ENCODE results near the gene TLE7.

TLE7 gene

DNA sequence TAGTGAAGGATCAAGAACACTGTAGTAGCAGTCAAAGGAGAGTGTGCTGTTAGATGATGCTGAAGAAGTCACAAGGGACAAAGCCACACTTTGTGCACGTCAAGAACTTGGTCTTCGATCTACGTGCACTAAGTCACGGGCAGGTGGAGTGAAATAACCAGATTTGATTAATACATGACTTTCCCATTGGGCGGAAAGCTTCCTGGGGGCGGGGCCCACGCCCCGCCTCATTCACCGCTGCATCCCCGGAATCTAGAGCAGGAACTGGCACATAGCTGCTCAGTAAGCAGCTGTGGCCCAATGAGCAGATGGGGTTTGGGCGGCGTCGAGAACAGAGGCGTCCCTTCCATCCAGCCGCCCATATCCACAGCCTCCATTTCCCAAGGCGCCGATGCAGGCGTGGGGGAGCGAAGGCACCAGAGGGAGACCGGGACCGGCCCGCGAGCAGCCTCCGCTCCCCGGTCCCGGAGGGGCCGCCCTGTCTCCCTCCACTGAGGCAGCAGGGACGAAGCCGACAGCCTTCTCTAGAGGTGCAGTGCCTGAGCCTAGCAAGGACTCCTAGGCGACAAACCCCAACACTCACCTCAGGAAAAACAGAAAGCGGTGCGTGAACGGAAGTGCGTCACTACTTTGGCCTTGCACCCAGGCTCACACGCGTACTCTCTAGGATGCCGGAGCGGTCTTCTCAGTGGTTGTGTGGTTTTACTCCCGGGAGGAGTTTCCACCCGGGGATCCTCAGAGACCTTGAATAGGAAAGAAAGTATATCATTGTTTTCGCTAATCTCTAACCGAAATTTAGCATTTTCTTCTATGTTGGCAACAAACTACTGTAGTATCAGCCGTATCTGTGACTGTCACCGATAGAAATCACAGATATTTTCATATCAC, 42.4 kb upstream of the TLE7 start:
- no peak for TF ChIP-seq FOXP2 (optimal IDR thresholded peaks at IDR 0.05; ENCODE audit: borderline replicate concordance, extremely low read depth, extremely low read length, insufficient read depth)
- peak; percentile 59; the same call in 1 of the 2 replicates for TF ChIP-seq POLR2AphosphoS5 (IDR thresholded peaks at IDR 0.05; ENCODE audit: low read depth, low read length)
- TF ChIP-seq, protein P1, sequence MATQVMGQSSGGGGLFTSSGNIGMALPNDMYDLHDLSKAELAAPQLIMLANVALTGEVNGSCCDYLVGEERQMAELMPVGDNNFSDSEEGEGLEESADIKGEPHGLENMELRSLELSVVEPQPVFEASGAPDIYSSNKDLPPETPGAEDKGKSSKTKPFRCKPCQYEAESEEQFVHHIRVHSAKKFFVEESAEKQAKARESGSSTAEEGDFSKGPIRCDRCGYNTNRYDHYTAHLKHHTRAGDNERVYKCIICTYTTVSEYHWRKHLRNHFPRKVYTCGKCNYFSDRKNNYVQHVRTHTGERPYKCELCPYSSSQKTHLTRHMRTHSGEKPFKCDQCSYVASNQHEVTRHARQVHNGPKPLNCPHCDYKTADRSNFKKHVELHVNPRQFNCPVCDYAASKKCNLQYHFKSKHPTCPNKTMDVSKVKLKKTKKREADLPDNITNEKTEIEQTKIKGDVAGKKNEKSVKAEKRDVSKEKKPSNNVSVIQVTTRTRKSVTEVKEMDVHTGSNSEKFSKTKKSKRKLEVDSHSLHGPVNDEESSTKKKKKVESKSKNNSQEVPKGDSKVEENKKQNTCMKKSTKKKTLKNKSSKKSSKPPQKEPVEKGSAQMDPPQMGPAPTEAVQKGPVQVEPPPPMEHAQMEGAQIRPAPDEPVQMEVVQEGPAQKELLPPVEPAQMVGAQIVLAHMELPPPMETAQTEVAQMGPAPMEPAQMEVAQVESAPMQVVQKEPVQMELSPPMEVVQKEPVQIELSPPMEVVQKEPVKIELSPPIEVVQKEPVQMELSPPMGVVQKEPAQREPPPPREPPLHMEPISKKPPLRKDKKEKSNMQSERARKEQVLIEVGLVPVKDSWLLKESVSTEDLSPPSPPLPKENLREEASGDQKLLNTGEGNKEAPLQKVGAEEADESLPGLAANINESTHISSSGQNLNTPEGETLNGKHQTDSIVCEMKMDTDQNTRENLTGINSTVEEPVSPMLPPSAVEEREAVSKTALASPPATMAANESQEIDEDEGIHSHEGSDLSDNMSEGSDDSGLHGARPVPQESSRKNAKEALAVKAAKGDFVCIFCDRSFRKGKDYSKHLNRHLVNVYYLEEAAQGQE (IDR thresholded peaks at IDR 0.05; ENCODE audit: insufficient read depth in 1 of 2, low read depth in 2 of 2, low read length in 2 of 2), result 0 out of 4 replicates have a peak, but pooled peaks of 1 of the 2 experiments have one; percentile 6
- no peak for TF ChIP-seq SIN3A (IDR thresholded peaks at IDR 0.05; ENCODE audit: borderline replicate concordance, insufficient read depth, low read length)
- no peak for TF ChIP-seq TAF1 (IDR thresholded peaks at IDR 0.05; ENCODE audit: borderline replicate concordance, insufficient read depth, low read length)

DNA sequence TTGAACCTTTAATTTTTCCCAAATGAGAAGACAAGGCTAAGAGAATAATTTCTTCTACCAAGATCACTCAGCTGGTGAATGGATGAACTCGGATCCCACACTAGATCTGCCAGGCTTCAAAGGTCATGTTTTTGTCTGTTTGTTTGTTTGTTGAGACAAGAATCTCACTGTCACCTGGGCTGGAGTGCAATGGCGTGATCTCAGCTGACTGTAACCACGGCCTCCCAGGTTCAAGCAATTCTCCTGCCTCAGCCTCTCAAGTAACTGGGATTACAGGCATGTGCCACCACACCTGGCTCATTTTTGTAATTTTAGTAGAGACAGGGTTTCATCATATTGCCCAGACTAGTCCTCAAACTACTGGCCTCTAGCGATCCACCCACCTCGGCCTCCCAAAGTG, 40.7 kb upstream of the TLE7 start:
- TF ChIP-seq FOXP2 (optimal IDR thresholded peaks at IDR 0.05; ENCODE audit: borderline replicate concordance, extremely low read depth, extremely low read length, insufficient read depth) (no peak), SIN3A (IDR thresholded peaks at IDR 0.05; ENCODE audit: borderline replicate concordance, insufficient read depth, low read length) (no peak), POLR2AphosphoS5 (IDR thresholded peaks at IDR 0.05; ENCODE audit: low read depth, low read length) (no peak), TAF1 (IDR thresholded peaks at IDR 0.05; ENCODE audit: borderline replicate concordance, insufficient read depth, low read length) (no peak)
- TF ChIP-seq, protein P1 (IDR thresholded peaks at IDR 0.05; ENCODE audit: insufficient read depth in 1 of 2, low read depth in 2 of 2, low read length in 2 of 2), result no peak

DNA sequence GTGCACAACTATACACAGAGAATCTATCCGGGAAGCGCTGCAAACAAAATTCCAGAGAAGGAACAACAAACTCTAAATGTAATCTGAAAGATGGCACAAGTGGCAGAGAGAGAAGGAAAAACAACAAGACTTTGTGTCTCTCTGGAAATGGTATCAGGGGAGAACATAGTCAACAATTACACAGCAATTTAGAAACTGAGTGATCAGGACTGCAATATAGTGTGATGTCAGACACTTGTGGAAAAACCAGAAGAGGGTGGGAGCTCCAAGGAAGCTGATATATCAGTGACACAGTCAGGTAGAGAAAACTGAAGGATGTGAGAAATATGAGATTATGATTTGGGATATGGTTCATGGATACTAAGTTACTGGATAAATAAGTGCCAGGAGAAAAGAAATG, 39.1 kb upstream of the TLE7 start:
- TF ChIP-seq FOXP2 (optimal IDR thresholded peaks at IDR 0.05; ENCODE audit: borderline replicate concordance, extremely low read depth, extremely low read length, insufficient read depth) (no peak), POLR2AphosphoS5 (IDR thresholded peaks at IDR 0.05; ENCODE audit: low read depth, low read length) (no peak), SIN3A (IDR thresholded peaks at IDR 0.05; ENCODE audit: borderline replicate concordance, insufficient read depth, low read length) (no peak), TAF1 (IDR thresholded peaks at IDR 0.05; ENCODE audit: borderline replicate concordance, insufficient read depth, low read length) (no peak)
- TF ChIP-seq, protein P1 (IDR thresholded peaks at IDR 0.05; ENCODE audit: insufficient read depth in 1 of 2, low read depth in 2 of 2, low read length in 2 of 2), result no peak

DNA sequence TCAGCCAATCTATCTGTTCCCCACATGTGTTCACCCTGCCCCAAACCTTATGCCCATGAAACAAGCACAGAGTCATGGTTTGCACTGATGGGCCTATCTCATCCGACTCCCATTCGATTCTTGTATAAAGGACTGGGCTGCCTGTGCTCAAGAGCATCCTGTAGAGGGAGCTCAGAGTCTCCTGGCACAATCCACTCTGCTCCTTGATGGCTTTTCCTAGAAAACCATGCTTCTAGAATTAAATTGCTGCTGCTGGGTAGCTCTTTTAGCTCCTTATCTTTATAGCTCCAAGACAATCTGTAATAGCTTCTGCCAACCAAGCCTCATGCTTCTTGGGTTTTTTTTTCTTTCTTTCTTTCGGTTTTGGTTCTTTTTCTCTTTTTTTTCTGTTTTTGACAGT, 37.6 kb upstream of the TLE7 start:
- TF ChIP-seq FOXP2 (optimal IDR thresholded peaks at IDR 0.05; ENCODE audit: borderline replicate concordance, extremely low read depth, extremely low read length, insufficient read depth), result no peak
- no peak for TF ChIP-seq SIN3A (IDR thresholded peaks at IDR 0.05; ENCODE audit: borderline replicate concordance, insufficient read depth, low read length)
- TF ChIP-seq, protein P1 (IDR thresholded peaks at IDR 0.05; ENCODE audit: insufficient read depth in 1 of 2, low read depth in 2 of 2, low read length in 2 of 2), result no peak
- TF ChIP-seq POLR2AphosphoS5 (IDR thresholded peaks at IDR 0.05; ENCODE audit: low read depth, low read length), result no peak
- no peak for TF ChIP-seq TAF1 (IDR thresholded peaks at IDR 0.05; ENCODE audit: borderline replicate concordance, insufficient read depth, low read length)

Measured in PFSK-1 (cell line).